ENCODE results near the gene TCF12. TPM values are rescaled to one million over a fixed set of nuclear protein-coding genes. Genes with fewer than 3 reads are reported as not detected.

The TCF12 gene
- total RNA-seq, 2 donors from 2014 or later = 71.5 to 77.0 TPM

GRCh38 chr15:57221134-57221533 is 302.7 kb downstream of the TCF12 start:
- DNase-seq (no peak), ATAC-seq (no peak)
- Mint-ChIP-seq H3K36me3 (ENCODE audit: low read depth) (no peaks in the 10 kb centered on the region), H3K4me3 (no peak overlapping the region), H3K4me1 (peaks cover 6% of the 10 kb centered on the region), H3K27ac (no peak overlapping the region), H3K27me3 (no peaks in the 10 kb centered on the region)
- H3K9me3 ChIP-seq (ENCODE audit: control insufficient read depth, low read length, poor library complexity, severe bottlenecking) = no peaks in the 10 kb centered on the region

GRCh38 chr15:57223345-57223744 is 304.9 kb downstream of the TCF12 start:
- H3K4me1 Mint-ChIP-seq = peaks cover 7% of the 10 kb centered on the region
- no peak overlapping the region for H3K4me3 Mint-ChIP-seq
- ATAC-seq = no peak

GRCh38 chr15:57223887-57224286 is 305.4 kb downstream of the TCF12 start:
- H3K27me3 Mint-ChIP-seq = no peaks in the 10 kb centered on the region
- no peaks in the 10 kb centered on the region for H3K36me3 Mint-ChIP-seq (ENCODE audit: low read depth)
- peaks cover 8% of the 10 kb centered on the region for H3K4me1 Mint-ChIP-seq
- ATAC-seq (no peak), DNase-seq (no peak)
- H3K27ac Mint-ChIP-seq = no peak overlapping the region
- no peak overlapping the region for H3K4me3 Mint-ChIP-seq
- no peaks in the 10 kb centered on the region for H3K9me3 ChIP-seq (ENCODE audit: control insufficient read depth, low read length, poor library complexity, severe bottlenecking)

More at GRCh38 chr15:57223345-57223744, 304.9 kb downstream of the TCF12 start:
- Mint-ChIP-seq H3K36me3 (ENCODE audit: low read depth) (no peaks in the 10 kb centered on the region), H3K27ac (no peak overlapping the region), H3K27me3 (no peaks in the 10 kb centered on the region)
- DNase-seq = no peak
- no peaks in the 10 kb centered on the region for H3K9me3 ChIP-seq (ENCODE audit: control insufficient read depth, low read length, poor library complexity, severe bottlenecking)

GRCh38 chr15:57224664-57225063 is 306.2 kb downstream of the TCF12 start:
- Mint-ChIP-seq H3K4me1 (peaks cover 9% of the 10 kb centered on the region), H3K4me3 (no peak overlapping the region), H3K27me3 (no peaks in the 10 kb centered on the region), H3K36me3 (ENCODE audit: low read depth) (no peaks in the 10 kb centered on the region), H3K27ac (no peak overlapping the region)
- H3K9me3 ChIP-seq (ENCODE audit: control insufficient read depth, low read length, poor library complexity, severe bottlenecking) = no peaks in the 10 kb centered on the region
- ATAC-seq (no peak), DNase-seq (no peak)

- no peak for ATAC-seq
- no peak for DNase-seq
- H3K4me3 Mint-ChIP-seq = no peak overlapping the region
- H3K36me3 Mint-ChIP-seq (ENCODE audit: low read depth) = peaks cover 3% of the 10 kb centered on the region
- H3K9me3 ChIP-seq (ENCODE audit: control insufficient read depth, low read length, poor library complexity, severe bottlenecking) = no peaks in the 10 kb centered on the region
- H3K27ac Mint-ChIP-seq = no peak overlapping the region
- H3K27me3 Mint-ChIP-seq = no peaks in the 10 kb centered on the region
- peaks cover 9% of the 10 kb centered on the region for H3K4me1 Mint-ChIP-seq
Measured at GRCh38 chr15:57227166-57227565, 308.7 kb downstream of the TCF12 start.

- peaks cover 5% of the 10 kb centered on the region for H3K36me3 Mint-ChIP-seq (ENCODE audit: low read depth)
- no peak for DNase-seq
- peaks cover 9% of the 10 kb centered on the region for H3K4me1 Mint-ChIP-seq
- H3K9me3 ChIP-seq (ENCODE audit: control insufficient read depth, low read length, poor library complexity, severe bottlenecking) = no peaks in the 10 kb centered on the region
- H3K4me3 Mint-ChIP-seq = no peak overlapping the region
- H3K27ac Mint-ChIP-seq = no peak overlapping the region
- H3K27me3 Mint-ChIP-seq = no peaks in the 10 kb centered on the region
- no peak for ATAC-seq
Measured at GRCh38 chr15:57227899-57228298, 309.5 kb downstream of the TCF12 start.

- DNase-seq (no peak), ATAC-seq (no peak)
- no peaks in the 10 kb centered on the region for H3K9me3 ChIP-seq (ENCODE audit: control insufficient read depth, low read length, poor library complexity, severe bottlenecking)
- Mint-ChIP-seq H3K36me3 (ENCODE audit: low read depth) (peaks cover 5% of the 10 kb centered on the region), H3K27me3 (no peaks in the 10 kb centered on the region), H3K4me1 (peaks cover 9% of the 10 kb centered on the region), H3K27ac (no peak overlapping the region), H3K4me3 (no peak overlapping the region)
Measured at GRCh38 chr15:57228395-57228794, 310.0 kb downstream of the TCF12 start.

GRCh38 chr15:57229051-57229450 is 310.6 kb downstream of the TCF12 start:
- Mint-ChIP-seq H3K27ac (no peak overlapping the region), H3K4me1 (peaks cover 9% of the 10 kb centered on the region), H3K36me3 (ENCODE audit: low read depth) (peaks cover 5% of the 10 kb centered on the region), H3K27me3 (no peaks in the 10 kb centered on the region), H3K4me3 (no peak overlapping the region)
- ATAC-seq (no peak), DNase-seq (no peak)
- no peaks in the 10 kb centered on the region for H3K9me3 ChIP-seq (ENCODE audit: control insufficient read depth, low read length, poor library complexity, severe bottlenecking)

- H3K27me3 Mint-ChIP-seq = no peaks in the 10 kb centered on the region
- H3K36me3 Mint-ChIP-seq (ENCODE audit: low read depth) = peaks cover 7% of the 10 kb centered on the region
- no peaks in the 10 kb centered on the region for H3K9me3 ChIP-seq (ENCODE audit: control insufficient read depth, low read length, poor library complexity, severe bottlenecking)
- ATAC-seq (no peak), DNase-seq (no peak)
- H3K27ac Mint-ChIP-seq = no peak overlapping the region
- H3K4me3 Mint-ChIP-seq = no peak overlapping the region
- H3K4me1 Mint-ChIP-seq = peaks cover 12% of the 10 kb centered on the region
Measured at GRCh38 chr15:57231559-57231958, 313.1 kb downstream of the TCF12 start.

- Mint-ChIP-seq H3K4me3 (no peak overlapping the region), H3K4me1 (peaks cover 3% of the 10 kb centered on the region), H3K36me3 (ENCODE audit: low read depth) (peaks cover 10% of the 10 kb centered on the region), H3K27me3 (no peaks in the 10 kb centered on the region), H3K27ac (no peak overlapping the region)
- ATAC-seq (no peak), DNase-seq (no peak)
- no peaks in the 10 kb centered on the region for H3K9me3 ChIP-seq (ENCODE audit: control insufficient read depth, low read length, poor library complexity, severe bottlenecking)
Measured at GRCh38 chr15:57234156-57234555, 315.7 kb downstream of the TCF12 start.

GRCh38 chr15:57235186-57235585 is 316.7 kb downstream of the TCF12 start:
- Mint-ChIP-seq H3K4me3 (no peak overlapping the region), H3K27ac (no peak overlapping the region), H3K36me3 (ENCODE audit: low read depth) (peaks cover 10% of the 10 kb centered on the region), H3K4me1 (peaks cover 3% of the 10 kb centered on the region), H3K27me3 (no peaks in the 10 kb centered on the region)
- no peak for DNase-seq
- ATAC-seq = no peak
- no peaks in the 10 kb centered on the region for H3K9me3 ChIP-seq (ENCODE audit: control insufficient read depth, low read length, poor library complexity, severe bottlenecking)

GRCh38 chr15:57235873-57236272 is 317.4 kb downstream of the TCF12 start:
- no peak for DNase-seq
- no peak for ATAC-seq
- Mint-ChIP-seq H3K27me3 (no peaks in the 10 kb centered on the region), H3K4me1 (peaks cover 3% of the 10 kb centered on the region), H3K4me3 (no peak overlapping the region), H3K36me3 (ENCODE audit: low read depth) (peaks cover 9% of the 10 kb centered on the region), H3K27ac (no peak overlapping the region)
- no peaks in the 10 kb centered on the region for H3K9me3 ChIP-seq (ENCODE audit: control insufficient read depth, low read length, poor library complexity, severe bottlenecking)

GRCh38 chr15:57236561-57237300 is 318.3 kb downstream of the TCF12 start:
- Mint-ChIP-seq H3K36me3 (ENCODE audit: low read depth) (peaks cover 9% of the 10 kb centered on the region), H3K27ac (no peak overlapping the region), H3K4me3 (no peak overlapping the region), H3K4me1 (peaks cover 3% of the 10 kb centered on the region), H3K27me3 (no peaks in the 10 kb centered on the region)
- DNase-seq (no peak), ATAC-seq (no peak)
- no peaks in the 10 kb centered on the region for H3K9me3 ChIP-seq (ENCODE audit: control insufficient read depth, low read length, poor library complexity, severe bottlenecking)

- no peaks in the 10 kb centered on the region for H3K9me3 ChIP-seq (ENCODE audit: control insufficient read depth, low read length, poor library complexity, severe bottlenecking)
- no peak for ATAC-seq
- Mint-ChIP-seq H3K4me1 (peaks cover 3% of the 10 kb centered on the region), H3K36me3 (ENCODE audit: low read depth) (peaks cover 9% of the 10 kb centered on the region), H3K27me3 (no peaks in the 10 kb centered on the region), H3K4me3 (no peak overlapping the region), H3K27ac (no peak overlapping the region)
- no peak for DNase-seq
Measured at GRCh38 chr15:57237301-57237642, 318.8 kb downstream of the TCF12 start.
